MCF 10A (cell line): ENCODE data around the gene REPS2. TPM values are rescaled to one million over a fixed set of nuclear protein-coding genes. Genes with fewer than 3 reads are reported as not detected.
A peak's percentile ranks its signal among the peaks of the same experiment; 100 is the strongest.

ENCODE experiments used
- BruUV-seq: library from RNA; stranded (reverse); fragments of 400-500 nt; replicated peaks from 2 replicates; lab custom pipeline; 2021; lab: Mats Ljungman, UMichigan
- CTCF ChIA-PET: fragments of 300-600 bp; sonication (Branson Sonifier 250); formaldehyde crosslinking; extraction: SDS; loops from one replicate; lab custom pipeline; 2021; ENCODE audit warnings: antibody characterized with exemption, inconsistent platforms; lab: Yijun Ruan, JAX
- POLR2A ChIA-PET: fragments of 300-600, 350-650 bp; sonication (Branson Sonifier 250); formaldehyde crosslinking; extraction: SDS; loops from one replicate; lab custom pipeline; 2020; ENCODE audit warnings: antibody characterized with exemption, inconsistent platforms; lab: Yijun Ruan, JAX
- DNase-seq: peaks from one replicate; pipeline ENCODE4 v3.0.0-alpha.2; 2018; ENCODE audit not compliant: unreplicated experiment
- H3K27ac Mint-ChIP-seq: one replicate; pipeline ENCODE4 v1.8.0; 2022; ENCODE audit warnings: mild to moderate bottlenecking, low read depth, mixed read lengths; ENCODE audit not compliant: unreplicated experiment
- H3K27me3 Mint-ChIP-seq: one replicate; pipeline ENCODE4 v1.8.0; 2022; ENCODE audit warnings: mixed read lengths; ENCODE audit not compliant: insufficient read depth, unreplicated experiment
- H3K36me3 Mint-ChIP-seq: one replicate; pipeline ENCODE4 v1.8.0; 2022; ENCODE audit warnings: mild to moderate bottlenecking, moderate library complexity, mixed read lengths; ENCODE audit not compliant: insufficient read depth, unreplicated experiment
- H3K4me1 Mint-ChIP-seq: one replicate; pipeline ENCODE4 v1.8.0; 2022; ENCODE audit warnings: mixed read lengths; ENCODE audit not compliant: insufficient read depth, unreplicated experiment
- H3K4me3 Mint-ChIP-seq: one replicate; pipeline ENCODE4 v1.8.0; 2022; ENCODE audit warnings: mild to moderate bottlenecking, moderate library complexity, mixed read lengths; ENCODE audit not compliant: unreplicated experiment
- H3K9me3 Mint-ChIP-seq: one replicate; pipeline ENCODE4 v1.8.0; 2022; ENCODE audit warnings: mixed read lengths; ENCODE audit not compliant: unreplicated experiment
- CTCF ChIP-seq: fragments of 200-600 bp; IDR thresholded peaks from one replicate; pipeline ENCODE4 v1.8.0; 2022; ENCODE audit warnings: antibody characterized with exemption, mild to moderate bottlenecking; ENCODE audit not compliant: unreplicated experiment
- intact Hi-C: fragments of 100-400 bp; cut with micrococcal nuclease; formaldehyde crosslinking; loops from 2 replicates; pipeline ENCODE4 v1.14.1; 2022
- total RNA-seq: library from RNA; stranded (reverse); gene quantifications from 2 replicates; pipeline ENCODE4 v1.2.3, GENCODE V29; 2022

Gene REPS2
- total RNA-seq, 1 experiment from 2014 or later = 8.1 TPM

- no peak overlapping the region for H3K4me3 Mint-ChIP-seq
- no peak overlapping the region for H3K27ac Mint-ChIP-seq
- H3K27me3 Mint-ChIP-seq = peaks cover 87% of the 10 kb centered on the region
- no peak for DNase-seq
- H3K36me3 Mint-ChIP-seq = no peaks in the 10 kb centered on the region
- intact Hi-C loops = loop anchor here (10.0 kb wide), 1 partner anchor 257 kb away; no protein-coding TSS in a partner anchor
- ChIA-PET POLR2A (interaction anchor here (1.7 kb wide), 1 partner anchor 21 kb away, joined by 5 read pairs; no protein-coding TSS in a partner anchor), CTCF (interaction anchor here (0.6 to 3.1 kb wide), 10 partner anchors 10 to 1412 kb away, joined by 3 to 15 read pairs (median 6); no protein-coding TSS in a partner anchor)
- no peak for TF ChIP-seq CTCF
- no peaks in the 10 kb centered on the region for H3K9me3 Mint-ChIP-seq
- no peaks in the 10 kb centered on the region for H3K4me1 Mint-ChIP-seq
- no TSS peak for BruUV-seq
These were observed 135.1 kb downstream of the REPS2 start for GRCh38 chrX:17081511-17081910.

- no peak for DNase-seq
- no peak overlapping the region for H3K27ac Mint-ChIP-seq
- H3K36me3 Mint-ChIP-seq = no peaks in the 10 kb centered on the region
- intact Hi-C loops = loop anchor here (2.0 to 10.0 kb wide), 2 partner anchors 35 to 257 kb away; no protein-coding TSS in a partner anchor
- no peaks in the 10 kb centered on the region for H3K9me3 Mint-ChIP-seq
- TF ChIP-seq CTCF = no peak
- H3K27me3 Mint-ChIP-seq = peaks cover 87% of the 10 kb centered on the region
- ChIA-PET CTCF (interaction anchor here (0.5 to 3.1 kb wide), 18 partner anchors 9 to 1262 kb away, joined by 3 to 15 read pairs (median 4); no protein-coding TSS in a partner anchor), POLR2A (interaction anchor here (1.7 kb wide), 1 partner anchor 21 kb away, joined by 5 read pairs; no protein-coding TSS in a partner anchor)
- no TSS peak for BruUV-seq
- H3K4me1 Mint-ChIP-seq = no peaks in the 10 kb centered on the region
- no peak overlapping the region for H3K4me3 Mint-ChIP-seq
These were observed 135.5 kb downstream of the REPS2 start for GRCh38 chrX:17081968-17082367.

DNA sequence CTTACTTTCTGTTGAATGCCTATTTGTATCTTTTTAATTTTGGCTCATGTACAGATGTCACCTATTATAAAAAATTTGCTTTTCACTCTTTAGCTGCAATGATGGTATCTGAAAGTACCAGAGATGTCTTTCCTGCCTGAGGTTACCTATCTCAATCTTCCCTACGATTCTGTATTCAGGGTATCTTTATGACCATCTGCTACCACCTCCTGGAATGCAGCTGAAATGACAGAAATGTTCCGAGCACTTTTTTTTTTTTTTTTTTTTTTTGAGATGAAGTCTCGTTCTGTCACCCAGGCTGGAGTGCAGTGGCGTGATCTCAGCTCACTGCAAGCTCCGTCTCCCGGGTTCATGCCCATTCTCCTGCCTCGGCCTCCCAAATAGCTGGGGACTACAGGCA is 136.4 kb downstream of the REPS2 start:
- CTCF ChIA-PET = interaction anchor here (0.6 to 3.1 kb wide), 25 partner anchors 8 to 597 kb away, joined by 3 to 15 read pairs (median 4); no protein-coding TSS in a partner anchor
- no peaks in the 10 kb centered on the region for H3K9me3 Mint-ChIP-seq
- H3K27me3 Mint-ChIP-seq = peaks cover 87% of the 10 kb centered on the region
- no peak for TF ChIP-seq CTCF
- intact Hi-C loops = loop anchor here (2.0 to 10.0 kb wide), 2 partner anchors 36 to 258 kb away; no protein-coding TSS in a partner anchor
- H3K4me3 Mint-ChIP-seq = no peak overlapping the region
- BruUV-seq = no TSS peak
- H3K27ac Mint-ChIP-seq = no peak overlapping the region
- POLR2A ChIA-PET = interaction anchor here (1.7 kb wide), 1 partner anchor 20 kb away, joined by 5 read pairs; no protein-coding TSS in a partner anchor
- peak; percentile 47 for DNase-seq
- H3K36me3 Mint-ChIP-seq = no peaks in the 10 kb centered on the region
- no peaks in the 10 kb centered on the region for H3K4me1 Mint-ChIP-seq

GRCh38 chrX:17086317-17086716 is 139.9 kb downstream of the REPS2 start:
- no peak overlapping the region for H3K27ac Mint-ChIP-seq
- BruUV-seq = no TSS peak
- no peaks in the 10 kb centered on the region for H3K9me3 Mint-ChIP-seq
- peaks cover 6% of the 10 kb centered on the region for H3K36me3 Mint-ChIP-seq
- no peak for TF ChIP-seq CTCF
- no peaks in the 10 kb centered on the region for H3K4me1 Mint-ChIP-seq
- POLR2A ChIA-PET = interaction anchor here (0.6 kb wide), 1 partner anchor 40 kb away, joined by 4 read pairs; no protein-coding TSS in a partner anchor
- H3K4me3 Mint-ChIP-seq = no peak overlapping the region
- intact Hi-C loops = loop anchor here (10.0 kb wide), 1 partner anchor 262 kb away; no protein-coding TSS in a partner anchor
- peaks cover 82% of the 10 kb centered on the region for H3K27me3 Mint-ChIP-seq
- no peak for DNase-seq
- CTCF ChIA-PET = interaction anchor here (0.6 kb wide), 2 partner anchors 42 to 155 kb away, joined by 3 to 4 read pairs; no protein-coding TSS in a partner anchor
